ENCODE results near the gene HIGD1A.

HIGD1A gene

GRCh38 chr3:42733501-42734262 is 70.6 kb downstream of the HIGD1A start:
- DNase-seq = no peak

All from SW 1271 (cell line).